Stomach (tissue), 4 donors: Measurements from ENCODE around the gene TUSC2.

ENCODE experiments used
- POLR2A ChIP-seq, 4 donors: fragments of 450-650 bp; IDR thresholded peaks; one replicate each; pipeline ENCODE4 v1.6.1; 2016; ENCODE audit warnings: antibody characterized with exemption in 4 of 4, control low read depth in 2 of 4, mild to moderate bottlenecking in 1 of 4, moderate library complexity in 1 of 4
- POLR2AphosphoS5 ChIP-seq, 3 donors: sonication (generic); formaldehyde crosslinking; IDR thresholded peaks; one replicate each; pipeline ENCODE4 v1.6.1; 2016; ENCODE audit warnings: antibody characterized with exemption in 3 of 3
- TF ChIP-seq, protein P1 (sequence below), 7 experiments: fragments of 450-650 bp in 4 of 7; fragments of 200-600 bp in 3 of 7; sonication (generic) in 3 of 7; IDR thresholded peaks; one replicate each; pipeline ENCODE4 v1.5.1; 2016 to 2019; ENCODE audit warnings: antibody characterized with exemption in 7 of 7, control low read depth in 2 of 7, mild to moderate bottlenecking in 1 of 7

- TF ChIP-seq, protein P1, sequence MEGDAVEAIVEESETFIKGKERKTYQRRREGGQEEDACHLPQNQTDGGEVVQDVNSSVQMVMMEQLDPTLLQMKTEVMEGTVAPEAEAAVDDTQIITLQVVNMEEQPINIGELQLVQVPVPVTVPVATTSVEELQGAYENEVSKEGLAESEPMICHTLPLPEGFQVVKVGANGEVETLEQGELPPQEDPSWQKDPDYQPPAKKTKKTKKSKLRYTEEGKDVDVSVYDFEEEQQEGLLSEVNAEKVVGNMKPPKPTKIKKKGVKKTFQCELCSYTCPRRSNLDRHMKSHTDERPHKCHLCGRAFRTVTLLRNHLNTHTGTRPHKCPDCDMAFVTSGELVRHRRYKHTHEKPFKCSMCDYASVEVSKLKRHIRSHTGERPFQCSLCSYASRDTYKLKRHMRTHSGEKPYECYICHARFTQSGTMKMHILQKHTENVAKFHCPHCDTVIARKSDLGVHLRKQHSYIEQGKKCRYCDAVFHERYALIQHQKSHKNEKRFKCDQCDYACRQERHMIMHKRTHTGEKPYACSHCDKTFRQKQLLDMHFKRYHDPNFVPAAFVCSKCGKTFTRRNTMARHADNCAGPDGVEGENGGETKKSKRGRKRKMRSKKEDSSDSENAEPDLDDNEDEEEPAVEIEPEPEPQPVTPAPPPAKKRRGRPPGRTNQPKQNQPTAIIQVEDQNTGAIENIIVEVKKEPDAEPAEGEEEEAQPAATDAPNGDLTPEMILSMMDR (IDR thresholded peaks at IDR 0.05), result no peak
- no peak for TF ChIP-seq POLR2A (IDR thresholded peaks at IDR 0.05)
- TF ChIP-seq POLR2AphosphoS5 (IDR thresholded peaks at IDR 0.05), result no peak
These were observed 51.8 kb downstream of the TUSC2 start for GRCh38 chr3:50275996-50276761.
